TTC549 (cell line): ENCODE measurements around the gene AKAP6.

Experiments
- FAIRE-seq: peaks from 2 replicates; lab custom pipeline; 2012; peaks lifted over from hg19 to GRCh38; lab: Jason Lieb, UNC

The AKAP6 gene

GRCh38 chr14:32678088-32678487 is 349.0 kb downstream of the AKAP6 start:
- FAIRE-seq: no peak

- no peak for FAIRE-seq
These were observed 351.0 kb downstream of the AKAP6 start for GRCh38 chr14:32679927-32680612.

GRCh38 chr14:32681598-32681997 is 352.5 kb downstream of the AKAP6 start:
- FAIRE-seq: no peak

- FAIRE-seq: no peak
These were observed 353.1 kb downstream of the AKAP6 start for GRCh38 chr14:32682214-32682613.

- no peak for FAIRE-seq
These were observed 354.6 kb downstream of the AKAP6 start for GRCh38 chr14:32683679-32684078.

GRCh38 chr14:32688941-32689340 is 359.8 kb downstream of the AKAP6 start:
- no peak for FAIRE-seq

- FAIRE-seq: no peak
These were observed 363.3 kb downstream of the AKAP6 start for GRCh38 chr14:32692441-32692840.

- no peak for FAIRE-seq
These were observed 364.0 kb downstream of the AKAP6 start for GRCh38 chr14:32693114-32693513.

- FAIRE-seq: no peak
These were observed 365.8 kb downstream of the AKAP6 start for GRCh38 chr14:32694795-32695449.

GRCh38 chr14:32696325-32697091 is 367.4 kb downstream of the AKAP6 start:
- FAIRE-seq: no peak

- no peak for FAIRE-seq
These were observed 368.0 kb downstream of the AKAP6 start for GRCh38 chr14:32697114-32697513.

GRCh38 chr14:32697704-32698103 is 368.6 kb downstream of the AKAP6 start:
- FAIRE-seq: no peak

- FAIRE-seq: no peak
These were observed 369.7 kb downstream of the AKAP6 start for GRCh38 chr14:32698831-32699230.

GRCh38 chr14:32701475-32701874 is 372.4 kb downstream of the AKAP6 start:
- FAIRE-seq: no peak

GRCh38 chr14:32702088-32702487 is 373.0 kb downstream of the AKAP6 start:
- FAIRE-seq: peak; percentile 25

GRCh38 chr14:32702562-32702961 is 373.5 kb downstream of the AKAP6 start:
- FAIRE-seq: no peak

- FAIRE-seq: no peak
These were observed 374.1 kb downstream of the AKAP6 start for GRCh38 chr14:32703183-32703621.

GRCh38 chr14:32706721-32707519 is 377.8 kb downstream of the AKAP6 start:
- no peak for FAIRE-seq

- no peak for FAIRE-seq
These were observed 378.8 kb downstream of the AKAP6 start for GRCh38 chr14:32707742-32708500.

GRCh38 chr14:32709027-32709426 is 379.9 kb downstream of the AKAP6 start:
- no peak for FAIRE-seq

GRCh38 chr14:32710231-32710671 is 381.2 kb downstream of the AKAP6 start:
- no peak for FAIRE-seq
